ENCODE results near the gene PLCE1. TPM values are rescaled to one million over a fixed set of nuclear protein-coding genes. Genes with fewer than 3 reads are reported as not detected.

Gene PLCE1
- total and polyA plus RNA-seq, 2 of the 8 experiments (the other 6 are each of a cell fraction or from before 2014, with no cell fraction given) = 0.05 to 0.06 TPM

Other genes starting within 250 kb of the PLCE1 start
- gene LGI1, start 236.0 kb upstream of the PLCE1 start, total RNA-seq (2021; fragmentation: NEBNext Ultra II Directional; extraction: Animal tissue kit (Norgen Biotek cat#: 25700)) = not detected in 2 replicates
- 0.15 and 0.28 TPM in 2 replicates for gene LGI1, start 236.0 kb upstream of the PLCE1 start, polyA plus RNA-seq (2011; rRNA removed)
- 6.2 and 6.9 TPM in 2 replicates for gene SLC35G1, start 100.0 kb upstream of the PLCE1 start, total RNA-seq (2021; fragmentation: NEBNext Ultra II Directional; extraction: Animal tissue kit (Norgen Biotek cat#: 25700))
- gene SLC35G1, start 100.0 kb upstream of the PLCE1 start, polyA plus RNA-seq (2011; rRNA removed) = 3.9 and 6.4 TPM in 2 replicates

Measured in H1 (cell line).